PC-9 (cell line): ENCODE measurements around the gene AP1G1.
"Not testable (repeated sequence)": the region's sequence is repeated elsewhere in the genome, so short reads cannot be mapped to it uniquely, and the experiment has no call there.

Source experiments
- CTCF ChIP-seq: fragments of 200-600 bp; sonication (generic); conservative IDR thresholded peaks from 2 replicates; pipeline ENCODE4 v1.6.1; 2017; ENCODE audit warnings: mixed run types, antibody characterized with exemption, mild to moderate bottlenecking, moderate library complexity
- EZH2 ChIP-seq: fragments of 200-600 bp; sonication (generic); IDR thresholded peaks from 2 replicates; pipeline ENCODE4 v1.8.0; 2017; ENCODE audit warnings: antibody characterized with exemption, low read depth

GRCh38 chr16:71785143-71785542, 23.5 kb downstream of the AP1G1 start:
- not testable (repeated sequence) for TF ChIP-seq CTCF, EZH2
